NCI-H187 treated with DMSO at 0.1 percent for 48 hours (cell line): ENCODE results near the gene SMIM41.

ENCODE experiments used
- DNase-seq: peaks from one replicate; lab custom pipeline; 2025; lab: John Stamatoyannopoulos, UW

SMIM41 gene

DNA sequence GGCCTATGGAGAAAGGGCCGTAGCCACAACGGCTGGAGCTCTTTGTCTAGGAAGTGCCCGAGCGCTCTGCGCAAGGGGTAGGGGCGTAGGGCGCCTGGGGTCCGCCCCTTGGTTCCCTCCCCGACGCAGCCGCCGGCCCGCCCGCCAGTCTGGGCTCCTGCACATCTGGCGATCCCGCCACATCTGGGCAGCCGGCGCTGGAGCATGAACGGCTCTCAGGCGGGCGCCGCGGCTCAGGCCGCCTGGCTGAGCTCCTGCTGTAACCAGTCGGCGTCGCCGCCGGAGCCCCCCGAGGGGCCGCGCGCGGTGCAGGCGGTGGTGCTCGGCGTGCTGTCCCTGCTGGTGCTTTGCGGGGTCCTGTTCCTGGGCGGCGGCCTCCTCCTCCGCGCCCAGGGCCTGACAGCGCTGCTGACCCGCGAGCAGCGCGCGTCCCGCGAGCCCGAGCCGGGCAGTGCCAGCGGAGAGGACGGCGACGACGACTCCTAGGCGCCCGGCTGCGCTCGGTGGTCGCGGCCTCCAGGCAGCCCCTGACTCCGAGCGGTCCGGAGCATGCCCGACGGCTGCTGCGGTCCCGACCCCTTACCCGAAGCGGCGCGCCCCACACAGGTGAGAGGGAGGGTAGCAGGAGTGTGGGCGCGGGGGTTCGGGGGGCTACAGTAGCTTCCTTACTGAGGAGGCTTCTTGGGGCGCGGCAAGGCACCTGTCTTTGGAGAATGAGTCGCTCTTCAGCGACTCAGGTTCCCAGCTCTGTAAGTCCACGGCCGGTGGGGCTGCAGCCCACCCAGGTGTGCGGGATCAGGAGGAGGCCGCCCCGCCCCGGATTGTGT lies at the start of gene SMIM41:
Gene SMIM41, plus strand, starts transcription at position 129 of the 827 bp plus-strand sequence. Its CDS starts 76 bp downstream, at position 205.
- no peak for DNase-seq

- DNase-seq = no peak
Observed at GRCh38 chr12:52032446-52032803, 47.1 kb upstream of the SMIM41 start.

- DNase-seq = peak; percentile 78
Observed at GRCh38 chr12:52032804-52033445, 46.6 kb upstream of the SMIM41 start.

GRCh38 chr12:52033446-52034140 lies 45.9 kb upstream of the SMIM41 start:
- DNase-seq = no peak

DNA sequence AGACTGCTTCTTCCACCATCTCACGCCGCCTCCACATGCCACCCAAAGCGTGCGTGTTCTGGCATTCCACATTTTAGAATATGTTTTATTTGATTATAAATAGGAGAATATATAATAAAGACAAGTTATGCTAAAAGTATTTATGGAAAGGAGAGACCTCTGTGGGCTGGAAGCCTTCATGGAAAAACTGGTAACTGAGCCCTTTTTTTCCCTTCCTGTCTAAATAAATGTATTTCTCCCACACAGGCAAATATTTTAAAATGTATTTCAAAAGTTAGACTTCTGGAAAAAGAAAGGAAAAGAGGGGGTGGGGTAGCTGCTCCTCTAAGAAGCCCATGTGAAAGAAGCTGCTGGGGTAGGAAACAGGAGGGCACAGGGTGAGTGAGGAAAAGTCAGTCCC lies 44.3 kb upstream of the SMIM41 start:
- DNase-seq = no peak

DNA sequence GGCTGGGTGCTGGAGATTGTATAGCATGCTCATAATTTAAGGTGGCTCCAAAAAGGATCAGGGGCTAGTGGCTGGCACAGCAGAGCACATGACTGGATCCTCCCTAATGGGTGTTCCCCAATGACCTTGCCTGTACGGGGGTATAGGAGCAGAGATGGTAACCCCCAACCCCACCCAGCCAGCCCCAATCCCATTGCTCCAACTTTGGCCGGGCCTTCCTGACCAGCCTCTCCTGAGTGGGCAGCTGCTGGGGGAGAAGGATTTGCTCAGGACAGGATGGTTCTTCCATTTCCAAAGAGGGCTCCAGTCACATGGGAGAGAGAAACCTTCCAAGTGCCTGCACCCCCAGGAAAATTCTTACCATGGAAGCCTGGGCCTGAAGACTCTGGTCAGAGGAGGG lies 43.6 kb upstream of the SMIM41 start:
- no peak for DNase-seq

DNA sequence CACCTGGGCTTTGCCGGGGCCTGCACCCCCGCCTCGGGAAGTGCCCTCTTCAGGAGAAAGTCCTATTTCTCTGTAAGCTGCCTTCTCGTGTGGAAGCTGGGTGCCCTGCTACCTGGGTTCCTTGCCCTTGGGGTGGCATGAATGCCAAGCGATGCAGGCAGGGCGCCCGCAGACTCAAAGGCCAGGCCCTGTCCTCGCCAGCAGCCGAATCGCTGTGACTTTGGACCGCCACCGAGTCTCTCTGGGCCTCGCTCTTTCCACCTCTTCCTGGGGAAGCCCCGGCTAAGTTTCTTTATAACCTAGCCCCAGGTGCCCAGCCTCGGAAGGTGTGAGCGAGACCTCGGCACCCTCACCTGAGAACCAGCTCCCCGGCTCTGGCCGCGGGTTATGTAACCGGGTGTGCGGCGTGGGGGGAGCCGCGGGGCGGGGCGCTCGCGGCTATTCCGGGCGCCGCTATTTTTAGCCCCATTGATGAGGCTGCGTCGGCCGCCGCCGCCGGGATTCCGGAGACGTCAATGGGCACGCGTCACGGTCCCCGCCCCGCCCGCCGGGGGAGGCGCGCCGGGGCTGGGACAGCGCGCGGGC lies 42.8 kb upstream of the SMIM41 start:
- DNase-seq = no peak

GRCh38 chr12:52037248-52037861 lies 42.1 kb upstream of the SMIM41 start:
- no peak for DNase-seq

DNA sequence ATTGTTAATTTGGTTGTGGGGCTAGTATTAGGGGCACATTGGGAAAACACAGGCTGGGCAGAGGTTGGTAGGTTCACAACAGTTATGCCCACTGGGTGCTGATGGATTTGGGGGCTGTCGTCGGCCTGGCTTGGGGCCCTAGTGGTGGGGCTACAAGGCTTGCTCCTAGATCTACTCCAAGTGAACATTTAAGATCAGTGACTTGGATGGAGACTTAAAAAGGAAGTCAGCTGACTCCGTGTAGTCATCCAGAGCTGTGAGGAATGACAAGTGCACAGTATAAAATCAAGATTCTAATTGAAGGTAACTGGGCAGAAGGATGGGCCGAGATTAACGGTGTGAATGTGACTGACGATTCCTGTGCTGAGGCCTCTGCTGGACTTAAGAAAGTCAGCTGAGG lies 41.1 kb upstream of the SMIM41 start:
- no peak for DNase-seq

DNA sequence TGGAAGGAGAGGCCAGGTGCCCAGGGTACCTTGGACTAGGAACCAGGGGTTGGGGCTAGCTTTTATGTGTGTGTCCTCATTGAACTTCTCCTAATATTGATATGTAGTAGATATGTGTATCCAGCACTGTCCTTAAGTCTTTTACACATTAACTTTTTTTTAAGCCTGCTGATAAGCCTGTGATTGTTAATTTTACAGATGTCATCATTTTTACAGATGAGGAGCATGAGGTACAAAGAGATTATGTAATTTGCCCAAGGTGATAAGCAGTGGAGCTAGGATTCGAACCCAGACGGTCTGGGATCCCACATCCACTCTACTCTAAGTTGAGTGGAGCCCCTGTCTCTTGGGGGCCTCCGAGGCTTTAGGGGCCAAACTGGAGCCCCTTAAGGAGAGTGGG lies 38.5 kb upstream of the SMIM41 start:
- DNase-seq = no peak

GRCh38 chr12:52041695-52042123 lies 37.8 kb upstream of the SMIM41 start:
- no peak for DNase-seq

GRCh38 chr12:52042706-52043385 lies 36.7 kb upstream of the SMIM41 start:
- no peak for DNase-seq

GRCh38 chr12:52043386-52044212 lies 35.9 kb upstream of the SMIM41 start:
- no peak for DNase-seq

DNA sequence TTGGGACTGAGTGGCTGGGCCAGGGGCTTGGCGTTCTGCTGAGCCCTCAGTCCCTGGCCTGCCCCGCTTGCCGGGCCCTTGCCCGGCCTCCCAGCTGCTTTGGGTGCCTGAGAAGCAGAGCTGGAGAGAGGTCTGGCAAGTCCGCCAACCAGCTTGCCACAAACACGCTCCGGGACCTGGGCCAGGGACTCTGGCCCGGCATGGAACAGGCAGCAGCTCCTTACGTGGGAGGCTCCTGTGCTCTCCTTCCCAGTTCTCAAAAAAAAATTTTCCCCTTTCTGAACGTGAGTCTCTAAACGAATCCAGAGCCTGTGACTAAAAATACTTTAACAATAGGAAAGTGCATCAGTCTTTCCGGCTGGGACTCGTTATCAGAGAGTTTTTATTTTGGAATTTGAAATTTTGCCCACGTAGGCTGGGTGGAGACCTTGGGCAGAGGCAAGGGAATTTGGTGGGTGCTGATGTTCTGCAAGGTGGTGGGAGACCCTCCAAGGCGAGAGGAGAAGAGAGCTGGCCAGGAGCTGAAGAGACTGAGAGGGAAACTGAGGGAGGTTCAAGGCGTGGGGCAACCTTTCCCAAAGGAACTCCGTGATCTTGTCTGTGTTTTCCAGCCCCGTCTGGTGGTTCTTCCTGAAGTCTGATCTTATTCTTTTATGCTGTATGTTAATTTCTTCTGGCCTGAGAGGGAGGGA lies 35.1 kb upstream of the SMIM41 start:
- DNase-seq = no peak

DNA sequence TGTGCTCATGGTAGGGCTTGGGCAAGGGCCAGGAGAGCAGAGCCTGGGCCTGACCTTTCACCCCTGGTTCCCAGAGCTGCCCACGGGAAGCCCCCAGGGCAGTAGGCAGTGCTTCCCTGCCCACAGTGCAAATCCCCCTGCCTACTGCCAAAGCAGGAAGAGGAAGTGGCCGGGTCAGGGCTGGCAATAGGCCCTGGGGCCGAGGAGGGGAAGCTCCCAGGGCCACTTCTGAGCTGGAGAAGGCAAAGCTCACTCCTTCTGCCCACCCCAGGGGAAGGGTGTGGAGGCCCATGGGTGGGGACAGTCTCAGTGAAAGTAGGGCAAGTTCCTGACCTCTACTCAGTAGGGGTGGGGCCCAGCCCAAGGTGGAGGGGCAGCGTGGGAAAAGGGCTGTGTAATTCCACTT lies 33.7 kb upstream of the SMIM41 start:
- no peak for DNase-seq

DNA sequence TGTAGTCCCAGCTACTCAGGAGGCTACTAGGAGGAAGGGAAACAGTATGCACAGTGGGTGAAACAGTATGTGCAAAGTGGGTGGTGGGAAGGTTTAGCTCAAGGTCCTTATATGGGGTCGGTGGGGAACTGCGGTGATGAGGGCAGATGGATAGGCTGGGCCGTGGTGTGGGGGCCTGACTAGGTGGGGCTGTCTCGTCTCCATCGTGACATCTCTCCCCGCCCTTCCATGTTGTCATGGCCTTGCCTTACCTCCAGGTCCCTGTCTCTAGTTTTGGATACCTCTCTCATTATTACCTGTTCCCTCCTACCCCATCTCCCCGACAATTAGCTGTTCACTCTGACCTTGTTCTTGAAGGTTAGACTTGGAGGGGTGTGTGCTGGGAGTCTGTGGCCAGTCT lies 32.6 kb upstream of the SMIM41 start:
- DNase-seq = no peak

DNA sequence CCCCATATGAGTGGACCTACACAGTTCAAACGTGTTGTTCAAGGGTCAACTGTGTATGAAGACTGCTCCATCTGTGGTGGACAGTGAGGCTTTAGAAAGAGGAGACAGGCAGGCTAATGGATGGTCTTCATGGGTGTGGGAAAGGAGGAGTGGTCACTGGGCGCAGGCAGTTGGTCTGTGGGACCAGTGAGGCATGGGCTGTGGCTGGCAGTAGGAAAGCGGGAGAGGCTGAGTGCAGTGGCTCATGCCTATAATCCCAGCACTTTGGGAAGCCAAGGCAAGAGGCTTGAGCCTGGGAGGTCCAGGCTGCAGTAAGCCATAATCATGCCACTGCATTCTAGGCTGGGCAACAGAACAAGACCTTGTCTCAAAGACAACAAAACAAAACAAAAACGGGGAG lies 30.2 kb upstream of the SMIM41 start:
- no peak for DNase-seq

- no peak for DNase-seq
Observed at GRCh38 chr12:52049688-52050087, 29.8 kb upstream of the SMIM41 start.

GRCh38 chr12:52050116-52050757 lies 29.3 kb upstream of the SMIM41 start:
- no peak for DNase-seq
